ENCODE results near the gene LRRC15. TPM values are rescaled to one million over a fixed set of nuclear protein-coding genes. Genes with fewer than 3 reads are reported as not detected.

Gene LRRC15
- total and polyA plus RNA-seq, 2 experiments from 2014 or later = 0.05 to 0.14 TPM

GRCh38 chr3:194401868-194402329 lies 32.4 kb upstream of the LRRC15 start:
- H3K27ac ChIP-seq (ENCODE audit: low read depth) = no peak overlapping the region
- H2AFZ ChIP-seq = no peak overlapping the region
- TF ChIP-seq POLR2AphosphoS5 (IDR thresholded peaks at IDR 0.05; ENCODE audit: low read depth) (0 out of 2 replicates have a peak, but pooled peaks have one; percentile 6), CTCF (conservative IDR thresholded peaks at IDR 0.05; ENCODE audit: low read depth in 2 of 2) (no peak)
- peaks cover 14% of the 10 kb centered on the region; the same call in 1 of the 2 replicates for H3K4me1 ChIP-seq (ENCODE audit: insufficient read depth)
- Mint-ChIP-seq H3K36me3 (ENCODE audit: low read depth) (peaks cover 7% of the 10 kb centered on the region; the same call in 1 of the 3 replicates), H3K27me3 (ENCODE audit: insufficient read depth, low read depth, poor library complexity) (peaks cover 27% of the 10 kb centered on the region), H3K27ac (no peak overlapping the region), H3K9me3 (no peaks in the 10 kb centered on the region), H3K4me1 (peaks cover 9% of the 10 kb centered on the region), H3K4me3 (no peak overlapping the region)
- H3K79me2 ChIP-seq (replicated peaks; ENCODE audit: insufficient read depth) = no peaks in the 10 kb centered on the region
- H3K36me3 ChIP-seq (ENCODE audit: insufficient read depth) = no peaks in the 10 kb centered on the region; the same call in none of the 2 replicates
- H3K27me3 ChIP-seq (ENCODE audit: insufficient read depth) = peaks cover 32% of the 10 kb centered on the region
- DNase-seq (ENCODE audit: low spot score) (no peak), ATAC-seq (no peak)
- no peaks in the 10 kb centered on the region for H3F3A ChIP-seq (replicated peaks; ENCODE audit: low read depth)
- H3K9me2 ChIP-seq (ENCODE audit: insufficient read depth) = no peaks in the 10 kb centered on the region
- H3K4me2 ChIP-seq = no peak overlapping the region
- no peaks in the 10 kb centered on the region for H4K20me1 ChIP-seq (replicated peaks; ENCODE audit: insufficient read depth)
- H3K4me3 ChIP-seq = no peak overlapping the region

GRCh38 chr3:194401346-194401745 lies 31.8 kb upstream of the LRRC15 start:
- no peak overlapping the region for H3K4me3 ChIP-seq
- H3K79me2 ChIP-seq (replicated peaks; ENCODE audit: insufficient read depth) = no peaks in the 10 kb centered on the region
- H3K27me3 ChIP-seq (ENCODE audit: insufficient read depth) = peaks cover 37% of the 10 kb centered on the region
- H3K9me3 Mint-ChIP-seq = no peaks in the 10 kb centered on the region
- H3K27ac Mint-ChIP-seq = no peak overlapping the region
- no peaks in the 10 kb centered on the region for H3F3A ChIP-seq (replicated peaks; ENCODE audit: low read depth)
- H2AFZ ChIP-seq = no peak overlapping the region
- H3K36me3 ChIP-seq (ENCODE audit: insufficient read depth) = no peaks in the 10 kb centered on the region; the same call in none of the 2 replicates
- peaks cover 7% of the 10 kb centered on the region; the same call in 1 of the 3 replicates for H3K36me3 Mint-ChIP-seq (ENCODE audit: low read depth)
- H3K4me1 Mint-ChIP-seq = peaks cover 11% of the 10 kb centered on the region
- H3K4me2 ChIP-seq = no peak overlapping the region
- H3K4me3 Mint-ChIP-seq = no peak overlapping the region
- no peak overlapping the region for H3K27ac ChIP-seq (ENCODE audit: low read depth)
- ATAC-seq (no peak), DNase-seq (ENCODE audit: low spot score) (no peak)
- H3K27me3 Mint-ChIP-seq (ENCODE audit: insufficient read depth, low read depth, poor library complexity) = peaks cover 32% of the 10 kb centered on the region
- H3K4me1 ChIP-seq (ENCODE audit: insufficient read depth) = peaks cover 14% of the 10 kb centered on the region; the same call in 1 of the 2 replicates
- no peaks in the 10 kb centered on the region for H4K20me1 ChIP-seq (replicated peaks; ENCODE audit: insufficient read depth)
- no peaks in the 10 kb centered on the region for H3K9me2 ChIP-seq (ENCODE audit: insufficient read depth)
- TF ChIP-seq STAT1 (IDR thresholded peaks at IDR 0.05; ENCODE audit: unreplicated experiment) (no peak), NANOG (IDR thresholded peaks at IDR 0.05; ENCODE audit: borderline replicate concordance) (no peak), ZNF331 (CRISPR knock-in tag; IDR thresholded peaks at IDR 0.05; ENCODE audit: low read depth) (no peak), ZNF114 (CRISPR knock-in tag; IDR thresholded peaks at IDR 0.05) (no peak), CTCF (conservative IDR thresholded peaks at IDR 0.05; ENCODE audit: low read depth in 2 of 2) (no peak), EZH2phosphoT487 (IDR thresholded peaks at IDR 0.05; ENCODE audit: unreplicated experiment) (no peak), ETS1 (IDR thresholded peaks at IDR 0.05) (no peak), REST (IDR thresholded peaks at IDR 0.05; ENCODE audit: unreplicated experiment) (no peak), CREB1 (CRISPR knock-in tag; IDR thresholded peaks at IDR 0.05; ENCODE audit: low read depth) (no peak), JUNB (IDR thresholded peaks at IDR 0.05; ENCODE audit: unreplicated experiment) (no peak)
